IMR-90 (cell line): ENCODE results near the gene SH3RF3. TPM values are rescaled to one million over a fixed set of nuclear protein-coding genes. Genes with fewer than 3 reads are reported as not detected.

Experiments
- ATAC-seq: fragments of 200-7000 bp; cut with Tn5 transposase; 2 replicates; pipeline ENCODE4 v1.9.1; 2020; ENCODE audit warnings: low read depth, mild to moderate bottlenecking, moderate library complexity
- BruUV-seq: library from RNA; stranded (reverse); fragments of 400-500 nt; replicated peaks from 2 replicates; lab custom pipeline; 2021; lab: Mats Ljungman, UMichigan
- CTCF ChIA-PET: fragments of 300-600 bp; formaldehyde crosslinking; extraction: SDS; loops from one replicate; lab custom pipeline; 2021; ENCODE audit warnings: antibody characterized with exemption; lab: Yijun Ruan, JAX
- POLR2A ChIA-PET: fragments of 300-600 bp; sonication (Branson Sonifier 250); formaldehyde crosslinking; loops from one replicate; lab custom pipeline; 2022; ENCODE audit warnings: antibody characterized with exemption; ENCODE audit not compliant: unreplicated experiment; lab: Charles Lee
- DNase-seq: peaks from one replicate; pipeline ENCODE4 v3.0.0; 2013
- H2AFZ ChIP-seq: replicated peaks from 2 replicates; pipeline ENCODE3; 2013; ENCODE audit warnings: low read length, mild to moderate bottlenecking; ENCODE audit not compliant: poor library complexity
- H2AK5ac ChIP-seq: 2 replicates; pipeline ENCODE4 v1.6.1; 2013; ENCODE audit warnings: low read depth, low read length, inconsistent platforms
- H2AK9ac ChIP-seq: replicated peaks from 2 replicates; pipeline ENCODE3; 2013; ENCODE audit warnings: mild to moderate bottlenecking, low read depth, low read length, moderate library complexity; ENCODE audit not compliant: poor library complexity
- H2BK120ac ChIP-seq: 2 replicates; pipeline ENCODE4 v1.6.1; 2013; ENCODE audit warnings: low read depth, low read length, inconsistent platforms
- H2BK15ac ChIP-seq: 3 replicates; pipeline ENCODE4 v1.6.1; 2013; ENCODE audit warnings: low read depth, low read length, inconsistent platforms
- H2BK20ac ChIP-seq: 2 replicates; pipeline ENCODE4 v1.6.1; 2013; ENCODE audit warnings: low read depth, mild to moderate bottlenecking, inconsistent platforms, low read length, moderate library complexity
- H2BK5ac ChIP-seq: 2 replicates; pipeline ENCODE4 v1.6.1; 2013; ENCODE audit warnings: mild to moderate bottlenecking, low read depth, low read length, inconsistent platforms; ENCODE audit not compliant: poor library complexity, severe bottlenecking
- H3K14ac ChIP-seq: replicated peaks from 2 replicates; pipeline ENCODE4 v1.6.1; 2013; ENCODE audit warnings: low read depth, low read length, inconsistent platforms
- H3K18ac ChIP-seq: 2 replicates; pipeline ENCODE4 v1.6.1; 2013; ENCODE audit warnings: low read depth, low read length, control low read depth
- H3K23ac ChIP-seq: 2 replicates; pipeline ENCODE4 v1.6.1; 2013; ENCODE audit warnings: low read depth, low read length, inconsistent platforms
- H3K27ac ChIP-seq: 2 replicates; pipeline ENCODE4 v1.5.1; 2013; ENCODE audit warnings: mild to moderate bottlenecking, control low read depth, low read length; ENCODE audit not compliant: insufficient read depth
- H3K27me3 ChIP-seq: 2 replicates; pipeline ENCODE4 v1.6.1; 2013; ENCODE audit warnings: low read length; ENCODE audit not compliant: control insufficient read depth, insufficient read depth
- H3K36me3 ChIP-seq: 2 replicates; pipeline ENCODE4 v1.6.1; 2013; ENCODE audit warnings: low read length, mixed read lengths; ENCODE audit not compliant: control insufficient read depth, insufficient read depth
- H3K4ac ChIP-seq: 2 replicates; pipeline ENCODE4 v1.6.1; 2013; ENCODE audit warnings: low read depth, low read length, inconsistent platforms
- H3K4me1 ChIP-seq: 2 replicates; pipeline ENCODE4 v1.6.1; 2013; ENCODE audit warnings: low read length, mixed read lengths; ENCODE audit not compliant: control insufficient read depth, insufficient read depth
- H3K4me2 ChIP-seq: 2 replicates; pipeline ENCODE4 v1.6.1; 2013; ENCODE audit warnings: low read depth, mild to moderate bottlenecking, control low read depth, low read length, moderate library complexity
- H3K4me3 ChIP-seq: 2 replicates; pipeline ENCODE4 v1.5.1; 2013; ENCODE audit warnings: low read depth, mild to moderate bottlenecking, control low read depth, low read length, moderate library complexity; ENCODE audit not compliant: insufficient read depth
- H3K56ac ChIP-seq: 2 replicates; pipeline ENCODE4 v1.6.1; 2013; ENCODE audit warnings: low read length, inconsistent platforms; ENCODE audit not compliant: insufficient read depth; ENCODE audit errors: extremely low read depth
- H3K79me1 ChIP-seq, 2 experiments: 2 replicates each; pipeline ENCODE4 v1.6.1; 2013; ENCODE audit warnings: low read length in 2 of 2, inconsistent platforms in 1 of 2, low read depth in 1 of 2
- H3K9ac ChIP-seq: 2 replicates; pipeline ENCODE4 v1.6.1; 2013; ENCODE audit warnings: low read depth, low read length, control low read depth
- H3K9me1 ChIP-seq: 2 replicates; pipeline ENCODE4 v1.6.1; 2013; ENCODE audit warnings: low read length, inconsistent platforms; ENCODE audit not compliant: insufficient read depth
- H3K9me3 ChIP-seq: 2 replicates; pipeline ENCODE4 v1.6.1; 2013; ENCODE audit warnings: low read length; ENCODE audit not compliant: control insufficient read depth, insufficient read depth
- H4K20me1 ChIP-seq: 2 replicates; pipeline ENCODE4 v1.6.1; 2013; ENCODE audit warnings: low read length, inconsistent platforms; ENCODE audit not compliant: insufficient read depth
- H4K5ac ChIP-seq: 2 replicates; pipeline ENCODE4 v1.6.1; 2013; ENCODE audit warnings: mild to moderate bottlenecking, low read depth, low read length, control low read depth
- H4K8ac ChIP-seq, 2 experiments: 2 replicates each; pipeline ENCODE4 v1.6.1; 2013; ENCODE audit warnings: low read depth in 2 of 2, low read length in 2 of 2, control low read depth in 1 of 2, inconsistent platforms in 1 of 2
- H4K91ac ChIP-seq: 2 replicates; pipeline ENCODE4 v1.6.1; 2013; ENCODE audit warnings: low read depth, low read length, inconsistent platforms; ENCODE audit not compliant: insufficient read depth
- CEBPB ChIP-seq: IDR thresholded peaks from 2 replicates; pipeline ENCODE4 v1.6.1; 2012; ENCODE audit warnings: low read depth, low read length, improper control_type of control experiment
- CHD1 ChIP-seq: IDR thresholded peaks from 2 replicates; pipeline ENCODE4 v1.6.1; 2012; ENCODE audit warnings: low read depth, low read length, improper control_type of control experiment
- CTCF ChIP-seq: conservative IDR thresholded peaks from 2 replicates; pipeline ENCODE4 v1.5.1; 2012; ENCODE audit warnings: mild to moderate bottlenecking, low read depth, low read length, improper control_type of control experiment
- ELK1 ChIP-seq: fragments of 150-350 bp; IDR thresholded peaks from 2 replicates; pipeline ENCODE4 v1.6.1; 2016; ENCODE audit warnings: low read depth, mild to moderate bottlenecking, low read length, moderate library complexity, borderline replicate concordance
- FOS ChIP-seq: fragments of 150-350 bp; IDR thresholded peaks from 2 replicates; pipeline ENCODE4 v1.6.1; 2016; ENCODE audit warnings: low read depth, low read length
- MAFK ChIP-seq: IDR thresholded peaks from 2 replicates; pipeline ENCODE4 v1.6.1; 2012; ENCODE audit warnings: low read depth, low read length, improper control_type of control experiment
- MAZ ChIP-seq: IDR thresholded peaks from 2 replicates; pipeline ENCODE4 v1.6.1; 2012; ENCODE audit warnings: low read depth, mild to moderate bottlenecking, low read length, improper control_type of control experiment, moderate library complexity, borderline replicate concordance
- MXI1 ChIP-seq: IDR thresholded peaks from 2 replicates; pipeline ENCODE4 v1.6.1; 2012; ENCODE audit warnings: low read depth, mild to moderate bottlenecking, low read length, moderate library complexity, borderline replicate concordance
- NFE2L2 ChIP-seq: fragments of 150-350 bp; IDR thresholded peaks from 2 replicates; pipeline ENCODE4 v1.6.1; 2016; ENCODE audit warnings: low read depth, mild to moderate bottlenecking, low read length
- RAD21 ChIP-seq: IDR thresholded peaks from 2 replicates; pipeline ENCODE4 v1.6.1; 2012; ENCODE audit warnings: low read length, improper control_type of control experiment
- RFX5 ChIP-seq: IDR thresholded peaks from 2 replicates; pipeline ENCODE4 v1.8.0; 2012; ENCODE audit warnings: low read depth, mild to moderate bottlenecking, low read length, moderate library complexity
- WGBS, 2 experiments: methylation state at CpG; one replicate each; pipeline versions ENCODE4 v1.1.5 to v1.1.7; 2013; ENCODE audit warnings: missing lambda C conversion rate in 2 of 2; ENCODE audit not compliant: insufficient read length in 1 of 2; ENCODE audit errors: extremely low coverage in 2 of 2; 5-methylcytosine and 5-hydroxymethylcytosine counted together
- dilution Hi-C: fragments of 300-500 bp; cut with HindIII; formaldehyde crosslinking; loops from one replicate; pipeline ENCODE4 v1.14.3; 2018; ENCODE audit warnings: low sequenced_read_pairs; ENCODE audit not compliant: unreplicated experiment
- in situ Hi-C: fragments of 300-500 bp; cut with MboI; formaldehyde crosslinking; loops from 3 replicates; pipeline ENCODE4 v1.14.3; 2019; ENCODE audit warnings: low sequenced_read_pairs, inconsistent platforms, mixed read lengths
- intact Hi-C: fragments of 100-400 bp; cut with micrococcal nuclease; formaldehyde crosslinking; loops from 2 replicates; pipeline ENCODE4 v1.10.0; 2022
- polyA plus RNA-seq, 3 experiments: library from polyadenylated mRNA; depleted of rRNA; stranded (reverse); fragments of >200 nt; gene quantifications; 2 replicates each; pipeline ENCODE4 v1.2.3, GENCODE V29; 2012; ENCODE audit warnings: low replicate concordance in 1 of 3
- total RNA-seq: library from RNA; depleted of rRNA; stranded (reverse); fragments of >200 nt; gene quantifications from 2 replicates; pipeline ENCODE4 v1.2.3, GENCODE V29; 2012

SH3RF3 gene
- total and polyA plus RNA-seq, 2 of the 4 experiments (the other 2 are of a cell fraction): 3.4 to 5.3 TPM

- Histone ChIP-seq H3K27ac (no peak overlapping the region), H2AK9ac (no peak overlapping the region), H2BK15ac (no peak overlapping the region), H2AK5ac (no peak overlapping the region), H3K36me3 (no peaks in the 10 kb centered on the region), H3K4me1 (peaks cover 25% of the 10 kb centered on the region), H3K4me2 (no peak overlapping the region), H3K23ac (no peak overlapping the region), H3K27me3 (no peaks in the 10 kb centered on the region), H3K9me3 (no peaks in the 10 kb centered on the region), H3K9me1 (peaks cover 33% of the 10 kb centered on the region), H2AFZ (no peak overlapping the region), H2BK120ac (no peak overlapping the region), H3K14ac (0 out of 2 replicates have a peak overlapping the region, but pooled peaks have one; percentile 30), H3K4me3 (no peak overlapping the region), H2BK5ac (no peak overlapping the region), H4K91ac (no peak overlapping the region), H3K18ac (no peak overlapping the region), H4K20me1 (peaks cover 70% of the 10 kb centered on the region), H3K79me1 (peaks cover 34 to 85% of the 10 kb centered on the region in 2 experiments), H3K4ac (no peak overlapping the region), H3K56ac (no peak overlapping the region), H4K8ac (no peak overlapping the region), H4K5ac (no peak overlapping the region), H2BK20ac (no peak overlapping the region), H3K9ac (no peak overlapping the region)
- BruUV-seq: no TSS peak
- WGBS, 2 experiments: 100% methylated on average over 3 of the region's 12 CpGs; no CpG with 5 or more reads in 1 of the 2 experiments
- POLR2A ChIA-PET: no interaction called here
- dilution Hi-C loops: no loop called here
- no peak for DNase-seq
- TF ChIP-seq FOS (no peak), MXI1 (no peak), RAD21 (no peak), MAZ (no peak), ELK1 (no peak), CHD1 (no peak), CTCF (no peak), NFE2L2 (no peak), CEBPB (no peak), RFX5 (no peak), MAFK (no peak)
- intact Hi-C loops: no loop called here
- ATAC-seq: no peak
- CTCF ChIA-PET: no interaction called here
- in situ Hi-C loops: no loop called here
Measured at GRCh38 chr2:109254174-109254904, 125.3 kb downstream of the SH3RF3 start.
